Adrenal gland (tissue), 12 donors: ENCODE data around the gene SPTBN4. TPM values are rescaled to one million over a fixed set of nuclear protein-coding genes. Genes with fewer than 3 reads are reported as not detected.
"Not testable (repeated sequence)": the region's sequence is repeated elsewhere in the genome, so short reads cannot be mapped to it uniquely, and the experiment has no call there.

Source experiments
- DNase-seq, 7 donors: peaks; one replicate each; pipeline ENCODE4 v3.0.0-alpha.2; 2019 to 2020
- H3K27ac ChIP-seq, 5 donors: fragments of 200-600 bp; sonication (generic) in 4 of 5; 1 replicate in 3 of 5; 2 replicates in 2 of 5; pipeline versions ENCODE4 v1.5.1 to v1.8.0; 2016 to 2020; ENCODE audit warnings: mild to moderate bottlenecking in 1 of 5
- H3K27me3 ChIP-seq: fragments of 200-600 bp; 2 replicates; pipeline ENCODE4 v1.8.0; 2021
- H3K36me3 ChIP-seq, 2 donors: fragments of 200-600 bp; replicated peaks in 1 of 2; 1 replicate in 1 of 2; 2 replicates in 1 of 2; pipeline versions ENCODE4 v1.5.1 to v1.8.0; 2018 to 2022
- H3K4me1 ChIP-seq, 2 donors: fragments of 200-600 bp; replicated peaks in 1 of 2; 1 replicate in 1 of 2; 2 replicates in 1 of 2; pipeline versions ENCODE4 v1.5.1 to v1.8.0; 2018 to 2021
- H3K4me3 ChIP-seq, 4 donors: fragments of 200-600 bp; sonication (generic) in 3 of 4; one replicate each; pipeline ENCODE4 v1.5.1; 2016 to 2018
- H3K9me3 ChIP-seq, 3 donors: fragments of 200-600 bp; sonication (generic) in 1 of 3; replicated peaks in 1 of 3; 1 replicate in 2 of 3; 2 replicates in 1 of 3; pipeline versions ENCODE4 v1.5.1 to v1.8.0; 2016 to 2021
- POLR2A ChIP-seq, 2 donors: fragments of 450-650 bp; IDR thresholded peaks; one replicate each; pipeline ENCODE4 v1.6.1; 2017; ENCODE audit warnings: antibody characterized with exemption in 2 of 2, mild to moderate bottlenecking in 2 of 2, moderate library complexity in 1 of 2
- WGBS, 4 donors: extraction: QIAGEN DNeasy Blood & Tissue Kit in 2 of 4; methylation state at CpG; one replicate each; pipeline versions ENCODE4 v1.1.5 to v1.1.7; 2013 to 2017; 5-methylcytosine and 5-hydroxymethylcytosine counted together
- intact Hi-C, 2 donors: fragments of 100-400 bp; cut with DNase I; formaldehyde crosslinking; loops; one replicate each; pipeline versions ENCODE4 v1.14.1 to v1.15.0; 2022 to 2023
- polyA plus RNA-seq, 3 donors: library from polyadenylated mRNA; stranded (reverse); fragments of 200-250 nt in 2 of 3; fragments of 350-450 nt in 1 of 3; fragmentation: Illumina TruSeq in 1 of 3; extraction: RNeasy Lipid Tissue Mini Kit (QIAGEN cat#74804) in 1 of 3; gene quantifications; one replicate each; pipeline ENCODE4 v1.2.3, GENCODE V29; 2013 to 2014
- total RNA-seq, 9 donors: library from RNA; depleted of rRNA in 4 of 9; stranded (reverse); fragments of >200 nt in 4 of 9; fragments of 120-200 nt in 1 of 9; fragmentation: NEBNext Ultra II Directional in 1 of 9; extraction: Animal tissue kit (Norgen Biotek cat#: 25700) in 1 of 9; gene quantifications; one replicate each; pipeline versions ENCODE4 v1.1.0 to v1.2.4, GENCODE V29; 2013 to 2023
- TF ChIP-seq, protein P1 (sequence below), 6 experiments: fragments of 450-650 bp in 4 of 6; fragments of 200-600 bp in 2 of 6; sonication (generic) in 1 of 6; IDR thresholded peaks; 1 replicate in 5 of 6; 2 replicates in 1 of 6; pipeline versions ENCODE4 v1.5.1 to v1.8.0; 2016 to 2021; ENCODE audit warnings: antibody characterized with exemption in 6 of 6, mild to moderate bottlenecking in 2 of 6, moderate library complexity in 1 of 6
- donor health status: healthy with polysubstance abuse.
- donor health status: Bipolar disorder and iron deficiency.
- donor health status: DM: yes; HTN: yes; CAD: no.
- donor health status: DM: no; HTN: no; CAD: no.
- donor health status: DM: no; HTN: no; CAD: no.
- donor health status: DM: yes; HTN: yes; CAD: no.

The SPTBN4 gene
- total and polyA plus RNA-seq, 12 donors: 0.91 to 46.7 (median 3.3) TPM

DNA sequence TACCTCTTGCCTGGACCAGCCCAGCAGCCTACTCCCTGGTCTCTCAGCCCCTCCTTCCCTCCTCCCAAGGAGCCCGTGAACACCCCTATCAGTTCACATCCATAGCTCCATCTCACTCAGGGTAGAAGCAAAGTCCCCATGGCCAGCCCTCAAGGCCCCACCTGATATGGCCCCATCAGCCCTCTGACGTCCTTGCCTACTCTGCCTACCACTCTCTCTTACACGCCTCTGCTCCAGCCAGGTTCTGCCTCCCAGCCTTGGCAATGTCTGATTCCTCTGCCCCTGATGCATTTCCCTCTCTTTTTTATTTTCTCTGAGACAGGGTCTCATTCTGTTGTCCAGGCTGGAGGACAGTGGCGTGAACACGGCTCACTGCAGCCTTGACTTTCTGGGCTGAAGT, 14.8 kb upstream of the SPTBN4 start:
- no peaks in the 10 kb centered on the region for H3K27me3 ChIP-seq
- H3K36me3 ChIP-seq: peaks cover 0 to 20% of the 10 kb centered on the region in 2 donors
- no peak for DNase-seq
- no peaks in the 10 kb centered on the region for H3K4me1 ChIP-seq
- no peak overlapping the region for H3K4me3 ChIP-seq
- TF ChIP-seq, protein P1, sequence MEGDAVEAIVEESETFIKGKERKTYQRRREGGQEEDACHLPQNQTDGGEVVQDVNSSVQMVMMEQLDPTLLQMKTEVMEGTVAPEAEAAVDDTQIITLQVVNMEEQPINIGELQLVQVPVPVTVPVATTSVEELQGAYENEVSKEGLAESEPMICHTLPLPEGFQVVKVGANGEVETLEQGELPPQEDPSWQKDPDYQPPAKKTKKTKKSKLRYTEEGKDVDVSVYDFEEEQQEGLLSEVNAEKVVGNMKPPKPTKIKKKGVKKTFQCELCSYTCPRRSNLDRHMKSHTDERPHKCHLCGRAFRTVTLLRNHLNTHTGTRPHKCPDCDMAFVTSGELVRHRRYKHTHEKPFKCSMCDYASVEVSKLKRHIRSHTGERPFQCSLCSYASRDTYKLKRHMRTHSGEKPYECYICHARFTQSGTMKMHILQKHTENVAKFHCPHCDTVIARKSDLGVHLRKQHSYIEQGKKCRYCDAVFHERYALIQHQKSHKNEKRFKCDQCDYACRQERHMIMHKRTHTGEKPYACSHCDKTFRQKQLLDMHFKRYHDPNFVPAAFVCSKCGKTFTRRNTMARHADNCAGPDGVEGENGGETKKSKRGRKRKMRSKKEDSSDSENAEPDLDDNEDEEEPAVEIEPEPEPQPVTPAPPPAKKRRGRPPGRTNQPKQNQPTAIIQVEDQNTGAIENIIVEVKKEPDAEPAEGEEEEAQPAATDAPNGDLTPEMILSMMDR (IDR thresholded peaks at IDR 0.05): no peak
- TF ChIP-seq POLR2A (IDR thresholded peaks at IDR 0.05): no peak
- intact Hi-C loops: no loop called here
- 50 to 67% (median 58%) methylated on average over 5 of the region's 5 CpGs for WGBS, 4 donors
- no peaks in the 10 kb centered on the region for H3K9me3 ChIP-seq
- no peak overlapping the region for H3K27ac ChIP-seq

DNA sequence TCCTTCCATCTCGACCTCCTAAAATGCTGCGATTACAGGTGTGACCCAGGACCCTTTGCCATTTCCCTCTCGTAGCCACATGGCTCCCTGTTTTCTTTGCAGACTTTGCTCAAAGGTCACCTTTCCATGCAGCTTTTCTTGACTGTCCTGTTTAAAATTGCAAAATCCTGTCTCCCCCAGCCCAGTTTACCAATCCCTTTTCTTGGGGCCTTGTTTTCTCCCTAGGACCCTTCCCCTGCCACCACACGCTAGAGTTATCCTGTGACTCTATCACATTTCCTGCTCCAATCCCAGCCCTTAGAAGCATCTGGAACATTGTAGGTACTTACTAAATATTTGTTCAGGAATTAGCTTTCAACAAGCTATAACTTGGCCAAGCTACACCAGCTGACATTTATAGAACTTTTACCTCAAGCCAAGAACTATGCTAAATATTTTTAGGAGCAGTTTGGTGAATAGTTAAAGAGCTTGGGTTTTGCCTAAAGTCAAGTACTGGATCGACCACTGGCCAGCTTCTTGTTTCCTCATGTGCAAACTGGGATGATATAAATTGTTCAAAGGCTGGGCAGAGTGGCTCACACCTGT, 13.6 kb upstream of the SPTBN4 start:
- intact Hi-C loops: no loop called here
- Histone ChIP-seq H3K9me3 (no peaks in the 10 kb centered on the region), H3K36me3 (peaks cover 0 to 13% of the 10 kb centered on the region in 2 donors), H3K4me1 (no peaks in the 10 kb centered on the region), H3K27ac (no peak overlapping the region), H3K27me3 (no peaks in the 10 kb centered on the region), H3K4me3 (no peak overlapping the region)
- TF ChIP-seq, protein P1 (IDR thresholded peaks at IDR 0.05): no peak
- TF ChIP-seq POLR2A (IDR thresholded peaks at IDR 0.05): no peak
- WGBS, 4 donors: 87 to 94% (median 91%) methylated on average over 5 of the region's 5 CpGs
- DNase-seq: no peak

DNA sequence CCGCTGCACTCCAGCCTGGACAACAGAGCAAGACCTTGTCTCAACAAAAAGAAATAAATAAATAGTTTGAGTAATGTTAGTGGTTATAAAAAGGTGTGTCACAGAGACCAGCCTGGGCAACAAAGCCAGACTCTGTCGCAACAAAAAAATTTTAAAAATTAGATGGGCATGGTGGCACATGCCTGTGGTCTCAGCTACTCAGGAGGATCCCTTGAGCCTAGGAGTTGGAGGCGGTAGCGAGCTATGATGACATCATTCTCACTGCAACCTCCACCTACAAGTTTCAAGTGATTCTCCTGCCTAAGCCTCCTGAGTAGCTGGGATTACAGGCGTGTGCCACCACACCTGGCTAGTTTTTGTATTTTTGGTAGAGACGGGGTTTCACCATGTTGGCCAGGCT, 12.9 kb upstream of the SPTBN4 start:
- WGBS, 4 donors: 87 to 98% (median 94%) methylated on average over 6 of the region's 6 CpGs
- H3K27ac ChIP-seq, H3K4me3 ChIP-seq, H3K36me3 ChIP-seq, H3K4me1 ChIP-seq, H3K27me3 ChIP-seq, DNase-seq, H3K9me3 ChIP-seq, intact Hi-C loops: not testable (repeated sequence)

DNA sequence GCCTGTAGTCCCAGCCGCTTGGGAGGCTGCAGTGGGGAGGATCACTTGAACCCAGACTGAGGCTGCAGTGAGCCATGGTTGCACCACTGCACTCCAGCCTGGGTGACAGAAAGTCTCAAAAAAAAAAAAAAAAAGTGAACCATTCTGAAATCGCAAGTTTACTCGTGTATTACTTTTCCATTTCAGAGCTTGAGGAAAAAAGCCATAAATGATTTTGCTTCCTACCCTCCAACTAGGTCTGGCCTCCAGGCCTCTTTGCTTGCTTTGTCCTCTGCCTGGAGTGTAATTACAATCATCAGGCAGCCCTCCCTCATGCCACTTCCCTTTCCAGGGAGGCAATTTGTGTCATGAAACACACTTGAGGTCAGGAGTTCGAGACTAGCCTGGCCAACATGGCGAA, 9.8 kb upstream of the SPTBN4 start:
- H3K27me3 ChIP-seq: no peaks in the 10 kb centered on the region
- 77 to 97% (median 89%) methylated on average over 5 of the region's 5 CpGs for WGBS, 4 donors
- peaks cover 0 to 8% of the 10 kb centered on the region in 2 donors for H3K36me3 ChIP-seq
- H3K4me1 ChIP-seq: no peaks in the 10 kb centered on the region
- H3K4me3 ChIP-seq: no peak overlapping the region
- no peak overlapping the region for H3K27ac ChIP-seq
- DNase-seq: no peak
- no peaks in the 10 kb centered on the region for H3K9me3 ChIP-seq
- intact Hi-C loops: no loop called here
- no peak for TF ChIP-seq POLR2A (IDR thresholded peaks at IDR 0.05)
- TF ChIP-seq, protein P1 (IDR thresholded peaks at IDR 0.05): no peak

DNA sequence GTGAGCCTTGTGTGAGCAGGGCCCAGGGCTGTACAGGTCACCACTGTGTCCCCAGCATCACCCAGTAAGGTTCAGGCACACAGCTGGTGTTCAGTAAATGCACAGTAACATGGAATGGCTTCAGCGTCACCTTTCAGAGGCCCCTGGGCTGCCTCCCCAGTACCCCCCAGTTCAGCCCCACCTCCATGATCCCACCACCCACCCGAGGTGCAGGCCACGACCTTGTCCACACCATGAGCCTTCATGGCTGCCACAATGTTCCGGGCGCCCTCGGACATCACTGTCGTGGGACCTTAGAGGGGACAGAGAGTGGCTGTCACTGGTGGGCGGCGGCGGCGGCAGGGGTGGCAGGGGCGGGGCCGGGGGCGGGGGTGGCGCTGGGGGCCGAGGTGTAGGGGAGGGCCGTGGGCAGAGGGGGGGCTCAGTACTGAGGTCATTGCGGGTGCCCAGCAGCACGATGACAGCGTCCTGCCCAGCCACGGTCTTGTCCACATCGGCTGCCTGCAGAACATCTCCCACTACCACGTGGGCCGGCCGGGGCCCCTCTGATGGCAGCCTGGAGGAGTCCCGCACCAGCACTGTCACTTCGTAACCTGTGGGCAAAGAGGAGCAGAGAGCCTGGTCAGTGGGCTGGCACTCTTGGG, 8.7 kb upstream of the SPTBN4 start:
- no peak for TF ChIP-seq POLR2A (IDR thresholded peaks at IDR 0.05)
- TF ChIP-seq, protein P1 (IDR thresholded peaks at IDR 0.05): no peak
- no peaks in the 10 kb centered on the region for H3K27me3 ChIP-seq
- no peak overlapping the region for H3K27ac ChIP-seq
- no peak overlapping the region for H3K4me3 ChIP-seq
- 83 to 94% (median 86%) methylated on average over 6 to 27 of the region's 27 CpGs for WGBS, 4 donors
- DNase-seq: no peak
- no peaks in the 10 kb centered on the region for H3K9me3 ChIP-seq
- intact Hi-C loops: no loop called here
- H3K4me1 ChIP-seq: no peaks in the 10 kb centered on the region
- H3K36me3 ChIP-seq: peaks cover 0 to 8% of the 10 kb centered on the region in 2 donors
